ENCODE measurements around the gene SMYD1.
A peak's percentile ranks its signal among the peaks of the same experiment; 100 is the strongest.

SMYD1 gene

DNA sequence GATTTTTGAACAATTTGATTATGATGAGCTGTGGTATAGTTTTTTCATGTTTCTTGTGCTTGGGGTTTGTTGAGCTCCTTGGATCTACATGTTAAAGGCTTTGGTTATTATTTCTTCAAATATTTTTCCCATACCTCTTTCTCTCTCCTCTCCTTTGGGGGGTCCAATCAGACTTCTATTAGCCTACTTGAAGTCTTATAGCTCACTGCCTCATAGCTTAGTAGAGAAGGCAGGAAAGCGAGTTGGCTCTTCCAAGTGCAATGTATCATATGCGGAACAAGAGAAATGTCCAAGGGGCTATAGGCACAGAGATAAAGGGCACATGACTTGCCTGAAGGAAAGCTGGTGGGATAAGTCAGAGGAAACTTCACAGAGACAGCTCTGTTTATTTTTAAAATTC lies 74.3 kb downstream of the SMYD1 start:
- no peak for DNase-seq (ENCODE audit: low read depth in 1 of 2, low spot score in 1 of 2)

DNA sequence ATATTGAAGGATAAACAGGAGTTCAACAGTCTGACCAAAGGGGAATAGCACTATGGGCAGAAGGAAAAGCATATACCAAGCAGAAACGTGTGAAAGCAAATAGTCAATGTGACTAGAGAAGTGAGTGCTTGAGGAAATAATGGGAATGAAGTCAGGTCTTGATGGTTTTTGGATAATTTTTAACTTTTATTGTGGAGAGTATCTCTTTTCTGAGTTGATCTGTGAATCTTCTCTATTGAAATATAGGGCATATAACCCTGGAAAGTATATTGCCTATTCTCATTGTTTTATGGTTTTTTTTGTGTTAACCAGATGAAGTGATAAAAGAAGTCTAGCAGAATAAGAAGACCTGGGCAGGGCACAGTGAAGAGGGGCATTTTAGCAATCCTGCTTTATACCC lies 76.6 kb downstream of the SMYD1 start:
- no peak for DNase-seq (ENCODE audit: low read depth in 1 of 2, low spot score in 1 of 2)

DNA sequence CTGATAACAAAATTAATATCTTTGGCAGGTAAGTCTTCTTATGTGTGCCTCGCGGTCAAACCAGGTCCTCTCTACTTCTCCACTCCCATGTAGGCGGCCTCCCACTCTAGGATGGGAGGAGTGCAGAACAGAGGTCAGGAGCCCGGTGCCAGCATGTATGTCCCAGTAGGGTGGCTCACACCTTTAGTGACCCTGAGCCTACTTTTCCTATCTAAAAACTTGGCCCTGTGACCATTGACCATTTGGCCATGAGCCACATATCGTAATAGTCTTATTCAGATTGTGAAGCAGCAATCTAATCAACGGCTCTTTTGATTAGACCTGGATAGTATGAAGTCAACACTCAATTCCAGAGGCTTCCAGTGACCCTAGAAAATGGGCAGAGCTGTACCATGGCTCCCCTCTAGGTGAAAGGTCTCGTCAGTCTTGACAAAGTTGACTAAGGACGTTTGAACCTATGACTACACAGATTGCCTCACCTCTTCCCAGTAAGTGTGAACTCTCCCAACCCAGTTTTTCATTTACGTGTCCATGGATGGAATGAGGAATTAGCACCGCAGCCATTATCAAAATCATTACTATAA lies 77.4 kb downstream of the SMYD1 start:
- no peak for DNase-seq (ENCODE audit: low read depth in 1 of 2, low spot score in 1 of 2)

DNA sequence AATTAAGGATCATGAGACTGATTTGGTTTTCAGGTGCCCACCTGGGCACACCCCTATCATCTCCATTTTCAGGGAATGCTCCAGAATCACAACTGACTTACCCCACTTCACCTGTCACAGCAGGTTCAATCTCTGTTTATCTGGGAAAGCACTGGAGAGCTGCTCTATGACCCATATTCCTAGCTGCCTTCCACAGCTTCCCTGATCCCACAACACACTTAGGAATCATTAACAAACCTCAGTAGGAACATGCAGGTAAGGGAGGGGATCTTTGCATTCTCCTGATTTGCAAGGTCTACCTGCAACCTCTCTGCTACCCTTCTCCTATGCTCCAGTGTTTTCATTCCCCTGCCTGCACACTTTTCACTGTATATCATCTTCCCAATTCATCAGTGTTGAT lies 79.0 kb downstream of the SMYD1 start:
- no peak for DNase-seq (ENCODE audit: low read depth in 1 of 2, low spot score in 1 of 2)

DNA sequence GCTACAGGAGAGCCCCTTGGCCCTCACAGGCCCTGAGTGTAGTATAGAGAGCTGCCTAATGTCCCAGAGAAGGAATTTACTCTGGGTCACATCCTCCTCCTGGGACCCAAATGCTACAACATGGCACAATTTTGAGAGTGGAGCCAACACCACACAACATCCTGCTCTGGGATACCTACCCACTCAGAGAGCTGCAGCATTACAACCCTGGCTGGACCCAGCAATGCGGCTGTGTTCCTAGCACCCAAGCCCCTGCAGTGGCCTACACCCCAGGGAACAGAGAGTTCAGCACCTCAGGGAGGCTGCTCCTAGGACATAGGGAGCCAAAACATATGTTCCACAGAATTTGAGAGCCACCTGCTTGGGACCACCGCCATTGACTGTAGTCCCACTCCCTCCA lies 79.5 kb downstream of the SMYD1 start:
- no peak for DNase-seq (ENCODE audit: low read depth in 1 of 2, low spot score in 1 of 2)

DNA sequence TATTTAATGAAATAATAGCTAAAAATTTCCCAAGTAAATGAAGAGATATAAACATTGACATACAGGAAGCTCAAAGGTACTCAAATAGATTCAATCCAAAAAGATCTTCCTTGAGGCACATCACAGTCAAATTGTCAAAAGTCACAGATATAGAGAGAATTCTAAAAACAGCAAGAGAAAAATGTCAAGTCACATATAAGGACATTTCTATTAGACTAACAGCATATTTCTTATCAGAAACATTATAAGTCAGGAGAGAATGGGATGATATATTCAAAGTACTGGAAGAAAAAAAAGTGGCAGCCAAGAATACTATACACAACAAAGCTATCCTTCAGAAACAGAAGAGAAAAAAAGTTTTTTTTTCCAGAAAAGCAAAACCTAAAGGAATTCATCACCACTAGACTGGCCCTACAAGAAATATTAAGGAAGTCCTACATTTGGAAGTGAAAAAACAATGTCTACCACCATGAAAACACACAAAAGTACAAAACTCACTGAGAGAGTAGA lies 81.4 kb downstream of the SMYD1 start:
- no peak for DNase-seq (ENCODE audit: low read depth in 1 of 2, low spot score in 1 of 2)

DNA sequence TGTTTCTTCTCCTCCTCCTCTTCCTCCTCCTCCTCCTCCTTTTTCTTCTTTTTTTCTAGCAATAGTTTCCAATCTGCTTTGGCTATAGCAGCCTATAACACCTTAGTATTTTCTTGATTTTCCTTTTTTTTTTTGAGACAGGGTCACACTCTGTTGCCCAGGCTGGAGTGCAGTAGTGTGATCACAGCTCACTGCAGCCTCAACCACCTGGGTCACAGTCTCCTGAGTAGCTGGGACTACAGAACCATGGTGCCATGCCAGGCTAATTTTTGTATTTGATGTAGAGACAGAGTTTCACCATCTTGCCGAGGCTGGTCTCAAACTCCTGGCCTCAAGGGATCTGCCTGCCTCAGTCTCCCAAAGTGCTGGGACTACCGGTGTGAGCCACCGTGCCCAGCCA lies 91.9 kb downstream of the SMYD1 start:
- no peak for DNase-seq (ENCODE audit: low read depth in 1 of 2, low spot score in 1 of 2)

DNA sequence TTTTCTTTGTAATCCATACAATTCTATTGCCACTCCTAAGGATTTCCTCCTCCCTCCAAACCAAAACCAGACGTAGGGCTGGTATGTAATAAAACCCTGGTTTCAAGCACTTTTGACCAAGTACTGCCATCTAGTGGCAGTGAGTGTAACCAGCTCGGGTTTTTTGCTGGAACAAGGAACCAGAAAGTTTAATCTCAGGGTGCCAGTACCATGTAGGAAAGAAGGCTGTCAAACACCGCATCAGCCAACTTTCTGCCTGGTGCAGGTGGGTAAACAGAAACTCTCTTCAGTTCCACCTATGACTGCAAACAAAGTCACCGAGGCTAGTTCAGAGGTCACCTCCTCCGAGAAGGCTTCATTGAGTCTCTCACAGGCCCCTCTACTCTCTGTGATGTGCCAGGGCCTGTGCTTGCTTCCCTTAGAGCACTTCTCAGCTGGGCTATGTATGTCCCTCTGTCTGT lies 92.4 kb downstream of the SMYD1 start:
- DNase-seq (ENCODE audit: low read depth in 1 of 2, low spot score in 1 of 2), result peak; percentile 26 to 62

DNA sequence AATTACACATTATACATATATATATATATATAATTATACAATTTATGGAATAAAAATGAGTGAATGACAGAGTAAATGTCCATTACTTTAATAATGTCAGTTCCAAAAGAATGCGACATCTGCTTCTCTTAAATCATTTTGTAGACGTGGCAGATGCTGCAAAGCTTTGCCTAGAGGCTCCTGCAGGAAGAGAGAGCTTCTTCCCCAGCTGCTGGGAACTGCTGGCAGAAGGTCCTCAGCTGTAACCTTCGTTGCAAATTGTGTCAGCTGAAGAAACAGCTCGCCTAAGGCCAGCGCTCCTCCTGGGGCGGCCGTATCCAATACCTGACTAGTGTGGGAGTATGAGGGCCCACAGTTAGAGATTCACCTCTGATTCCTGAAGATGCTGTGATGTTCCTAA lies 92.9 kb downstream of the SMYD1 start:
- no peak for DNase-seq (ENCODE audit: low read depth in 1 of 2, low spot score in 1 of 2)

DNA sequence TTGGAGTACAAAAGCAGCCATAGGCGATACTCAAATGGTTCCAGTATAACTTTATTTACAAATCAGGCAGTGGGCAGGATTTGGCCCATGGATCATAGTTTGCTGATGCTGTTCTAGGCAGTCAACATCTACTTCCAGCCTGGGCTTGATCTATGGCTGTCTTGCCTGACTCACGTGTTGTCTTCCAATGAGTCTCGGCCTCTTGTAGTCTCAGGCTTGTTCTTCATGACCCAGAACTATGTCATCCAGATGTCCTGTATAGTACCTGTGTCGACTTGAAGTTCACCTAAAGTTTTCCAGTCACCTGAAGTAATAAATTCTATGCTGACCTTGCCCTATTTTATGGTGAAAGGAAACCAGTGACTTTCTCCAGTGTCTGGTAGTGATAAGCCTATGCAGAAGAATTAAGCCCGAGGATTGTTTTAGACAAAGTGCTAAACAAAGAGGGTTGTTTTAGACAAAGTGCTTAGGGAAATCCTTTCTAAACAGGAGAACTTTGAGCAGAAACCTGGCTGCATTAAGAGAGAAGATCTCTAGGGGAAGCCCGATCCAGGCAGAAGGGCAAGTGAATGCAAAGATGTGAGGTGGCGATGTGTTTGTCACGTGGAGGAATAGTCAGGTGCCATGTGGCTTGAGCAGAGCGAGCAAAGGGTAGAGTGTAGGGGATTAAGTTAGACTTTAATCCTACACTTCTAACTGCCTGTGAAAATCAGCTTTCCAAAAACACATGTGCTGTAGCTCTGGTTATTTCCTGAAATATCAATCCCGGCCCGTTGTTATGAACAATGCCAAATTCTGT lies 94.0 kb downstream of the SMYD1 start:
- DNase-seq (ENCODE audit: low read depth in 1 of 2, low spot score in 1 of 2), result no peak

Measured in activated CD4-positive, alpha-beta T cell treated with anti-CD3 and anti-CD28 coated beads, Interleukin-2, amount 50 U/mL, for 24 hours (primary cell).